MM.1S (cell line): Measurements from ENCODE around the gene GNG12.

Experiments used
- DNase-seq: peaks from one replicate; pipeline ENCODE4 v3.0.0-alpha.2; 2015
- H2AFZ ChIP-seq: fragments of 300-600 bp; sonication (generic); 2 replicates; pipeline ENCODE4 v1.6.0; 2016; ENCODE audit warnings: antibody characterized with exemption, low read length
- H3F3A ChIP-seq: fragments of 300-600 bp; sonication (generic); 2 replicates; pipeline ENCODE4 v1.6.1; 2016; ENCODE audit warnings: mild to moderate bottlenecking, antibody characterized with exemption, low read length, moderate library complexity, mixed read lengths; ENCODE audit not compliant: insufficient read depth
- H3K27ac ChIP-seq: fragments of 300-600 bp; sonication (generic); 2 replicates; pipeline ENCODE4 v1.5.1; 2016; ENCODE audit warnings: mild to moderate bottlenecking, low read length
- H3K27me3 ChIP-seq: fragments of 300-600 bp; sonication (generic); replicated peaks from 2 replicates; pipeline ENCODE4 v1.6.0; 2016; ENCODE audit warnings: low read length; ENCODE audit not compliant: insufficient read depth
- H3K36me3 ChIP-seq: fragments of 300-600 bp; sonication (generic); replicated peaks from 2 replicates; pipeline ENCODE4 v1.6.1; 2016; ENCODE audit warnings: mild to moderate bottlenecking, low read length, mixed read lengths; ENCODE audit not compliant: insufficient read depth
- H3K4me1 ChIP-seq: fragments of 300-600 bp; sonication (generic); 2 replicates; pipeline ENCODE4 v1.6.1; 2016; ENCODE audit warnings: low read length, mixed read lengths
- H3K4me2 ChIP-seq: fragments of 300-600 bp; sonication (generic); 2 replicates; pipeline ENCODE4 v1.6.0; 2016; ENCODE audit warnings: low read depth, low read length
- H3K4me3 ChIP-seq: fragments of 300-600 bp; sonication (generic); 2 replicates; pipeline ENCODE4 v1.5.1; 2016; ENCODE audit warnings: low read length, mixed read lengths
- H3K79me2 ChIP-seq: fragments of 300-600 bp; sonication (generic); 2 replicates; pipeline ENCODE4 v1.6.1; 2016; ENCODE audit warnings: mixed run types, low read length, mixed read lengths
- H3K9ac ChIP-seq: fragments of 300-600 bp; sonication (generic); 2 replicates; pipeline ENCODE4 v1.6.1; 2016; ENCODE audit warnings: low read length, mixed read lengths
- H3K9me2 ChIP-seq: fragments of 300-600 bp; sonication (generic); replicated peaks from 2 replicates; pipeline ENCODE4 v1.6.1; 2016; ENCODE audit warnings: mild to moderate bottlenecking, low read length, mixed read lengths; ENCODE audit not compliant: insufficient read depth
- H3K9me3 ChIP-seq: fragments of 300-600 bp; sonication (generic); replicated peaks from 2 replicates; pipeline ENCODE4 v1.6.1; 2016; ENCODE audit warnings: mild to moderate bottlenecking, low read length, mixed read lengths; ENCODE audit not compliant: insufficient read depth
- H4K20me1 ChIP-seq: fragments of 300-600 bp; sonication (generic); 2 replicates; pipeline ENCODE4 v1.6.1; 2016; ENCODE audit warnings: mild to moderate bottlenecking, low read length, moderate library complexity, mixed read lengths; ENCODE audit not compliant: insufficient read depth
- CTCF ChIP-seq: fragments of 300-600 bp; sonication (generic); IDR thresholded peaks from 2 replicates; pipeline ENCODE4 v1.5.1; 2016; ENCODE audit warnings: antibody characterized with exemption, low read length, mixed read lengths
- EZH2 ChIP-seq: fragments of 300-600 bp; sonication (generic); optimal IDR thresholded peaks from 2 replicates; pipeline ENCODE3; 2017; ENCODE audit warnings: low read depth, mild to moderate bottlenecking, antibody characterized with exemption, low read length, mixed read lengths
- EZH2phosphoT487 ChIP-seq: fragments of 300-600 bp; sonication (generic); IDR thresholded peaks from 2 replicates; pipeline ENCODE4 v1.6.1; 2018; ENCODE audit warnings: antibody characterized with exemption, low read length

GNG12 gene

DNA sequence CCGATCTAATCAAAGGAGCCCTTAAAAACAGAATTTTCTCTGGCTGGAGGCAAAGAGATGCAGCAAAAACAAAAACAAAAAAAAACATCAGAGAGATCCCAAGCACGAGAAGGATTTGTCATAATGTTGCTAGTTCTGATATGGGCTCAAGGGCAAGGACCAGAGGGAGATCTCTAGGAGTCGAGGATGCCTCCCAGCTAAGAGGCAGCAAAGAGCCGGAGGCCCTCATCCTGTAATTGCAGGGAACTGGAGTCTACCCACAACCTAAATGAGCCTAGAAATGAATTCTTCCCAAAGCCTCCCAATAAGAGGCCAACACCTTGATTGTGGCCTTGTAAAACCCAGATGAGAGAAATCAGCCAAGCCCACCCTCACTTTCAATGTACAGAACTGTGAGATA is 12.0 kb downstream of the GNG12 start:
- H3F3A ChIP-seq = no peaks in the 10 kb centered on the region
- H3K9me2 ChIP-seq = no peaks in the 10 kb centered on the region
- TF ChIP-seq CTCF (no peak), EZH2 (no peak), EZH2phosphoT487 (no peak)
- 0 out of 2 replicates have a peak, but pooled peaks cover 4% of the 10 kb centered on the region for H3K4me1 ChIP-seq
- no peak overlapping the region for H3K4me2 ChIP-seq
- no peak overlapping the region for H3K4me3 ChIP-seq
- H2AFZ ChIP-seq = no peak overlapping the region
- no peaks in the 10 kb centered on the region for H3K36me3 ChIP-seq
- DNase-seq = no peak
- no peak overlapping the region for H3K27ac ChIP-seq
- no peak overlapping the region for H3K9ac ChIP-seq
- no peaks in the 10 kb centered on the region for H4K20me1 ChIP-seq
- H3K79me2 ChIP-seq = no peaks in the 10 kb centered on the region
- no peaks in the 10 kb centered on the region for H3K27me3 ChIP-seq
- no peaks in the 10 kb centered on the region for H3K9me3 ChIP-seq

DNA sequence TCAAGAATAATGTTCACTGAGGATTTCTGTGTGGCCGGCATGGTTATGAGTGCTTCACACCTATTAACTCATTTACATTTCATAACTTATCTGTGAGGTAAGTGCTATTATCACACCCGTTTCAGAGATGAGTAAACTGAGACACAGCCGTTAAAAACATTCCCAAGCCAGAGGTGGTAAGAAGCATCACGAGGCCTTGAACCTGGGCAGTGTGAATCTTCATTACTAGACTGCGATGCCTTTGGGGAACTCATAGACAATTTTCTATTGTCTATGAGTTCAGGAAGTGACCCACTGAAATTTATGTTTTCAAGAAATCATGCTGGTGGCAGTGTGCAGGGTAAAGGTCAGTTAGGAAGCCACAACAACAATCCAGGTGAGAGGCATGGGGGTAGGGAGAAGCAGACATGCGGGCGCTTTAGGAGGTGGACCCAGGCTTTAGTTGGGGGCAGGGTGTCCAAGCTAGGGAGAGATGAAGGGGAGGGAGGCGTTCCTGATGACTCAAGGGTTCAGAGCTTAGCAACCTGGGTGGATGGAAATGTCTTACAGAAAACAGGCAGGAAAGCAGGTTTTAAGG is 14.5 kb downstream of the GNG12 start:
- no peaks in the 10 kb centered on the region for H3K9me2 ChIP-seq
- TF ChIP-seq EZH2phosphoT487 (no peak), CTCF (no peak), EZH2 (no peak)
- no peak overlapping the region for H3K27ac ChIP-seq
- H3K4me2 ChIP-seq = no peak overlapping the region
- H3K9ac ChIP-seq = no peak overlapping the region
- no peaks in the 10 kb centered on the region for H3K79me2 ChIP-seq
- DNase-seq = no peak
- no peaks in the 10 kb centered on the region for H3F3A ChIP-seq
- no peaks in the 10 kb centered on the region for H3K36me3 ChIP-seq
- H3K4me1 ChIP-seq = peaks cover 8% of the 10 kb centered on the region; the same call in 1 of the 2 replicates
- H4K20me1 ChIP-seq = no peaks in the 10 kb centered on the region
- no peaks in the 10 kb centered on the region for H3K27me3 ChIP-seq
- H2AFZ ChIP-seq = no peak overlapping the region
- no peaks in the 10 kb centered on the region for H3K9me3 ChIP-seq
- no peak overlapping the region for H3K4me3 ChIP-seq

DNA sequence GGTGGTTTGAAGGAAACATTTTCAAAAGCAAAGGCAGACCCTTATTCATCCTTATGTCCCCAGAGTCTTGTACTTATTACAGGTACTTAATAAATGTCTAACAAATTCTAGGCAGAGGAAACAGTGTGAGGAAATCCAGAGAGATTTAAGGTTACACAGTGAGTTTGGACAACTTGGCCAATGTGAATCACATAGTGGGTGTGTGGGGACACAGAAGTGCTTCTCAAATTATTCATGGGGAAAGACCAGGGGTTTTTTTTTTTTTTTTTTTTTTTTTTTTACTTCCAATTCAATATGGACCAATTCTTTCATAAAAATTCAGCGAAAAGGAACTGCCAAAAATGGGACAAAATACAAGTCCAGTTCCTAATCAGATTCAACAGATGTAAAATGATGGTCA is 15.1 kb downstream of the GNG12 start:
- H3K4me1 ChIP-seq = peaks cover 8% of the 10 kb centered on the region; the same call in 1 of the 2 replicates
- H3F3A ChIP-seq = no peaks in the 10 kb centered on the region
- H2AFZ ChIP-seq = no peak overlapping the region
- H3K27ac ChIP-seq = no peak overlapping the region
- no peak overlapping the region for H3K4me3 ChIP-seq
- no peak for DNase-seq
- H3K27me3 ChIP-seq = no peaks in the 10 kb centered on the region
- TF ChIP-seq EZH2phosphoT487 = no peak
- no peak for TF ChIP-seq EZH2
- TF ChIP-seq CTCF = no peak
- no peaks in the 10 kb centered on the region for H3K79me2 ChIP-seq
- no peaks in the 10 kb centered on the region for H3K9me2 ChIP-seq
- no peaks in the 10 kb centered on the region for H4K20me1 ChIP-seq
- H3K36me3 ChIP-seq = no peaks in the 10 kb centered on the region
- H3K9me3 ChIP-seq = no peaks in the 10 kb centered on the region
- no peak overlapping the region for H3K4me2 ChIP-seq
- no peak overlapping the region for H3K9ac ChIP-seq
